ENCODE measurements around the gene NUDT12.
A peak's percentile ranks its signal among the peaks of the same experiment; 100 is the strongest.

Gene NUDT12

GRCh38 chr5:103562453-103563157 lies at the start of gene NUDT12:
TSS of gene NUDT12 (minus strand) at chr5:103562789. CDS start at chr5:103560248, 2,541 bp downstream.
- peak; percentile 92 for DNase-seq

GRCh38 chr5:103607346-103607745 lies 44.8 kb upstream of the NUDT12 start:
- no peak for DNase-seq

DNA sequence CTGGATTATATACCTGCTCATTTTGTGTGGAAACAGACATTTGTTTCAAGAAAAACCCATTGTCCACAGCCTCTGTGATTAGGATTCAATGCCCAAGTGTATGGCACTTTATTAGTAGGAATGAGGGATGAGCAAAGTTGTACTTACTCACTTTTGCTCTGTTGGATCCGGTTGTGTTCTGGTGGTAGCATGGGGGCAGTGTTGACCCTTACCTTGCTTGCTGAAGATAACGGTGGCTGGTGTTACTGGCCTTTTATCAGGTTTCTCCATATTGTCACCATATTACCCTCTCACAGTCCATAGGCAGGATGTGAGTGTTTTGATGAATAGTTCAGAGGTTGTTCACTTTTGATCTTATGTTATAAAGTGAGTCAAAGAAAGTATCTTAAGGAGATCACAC lies 42.7 kb upstream of the NUDT12 start:
- no peak for DNase-seq

DNA sequence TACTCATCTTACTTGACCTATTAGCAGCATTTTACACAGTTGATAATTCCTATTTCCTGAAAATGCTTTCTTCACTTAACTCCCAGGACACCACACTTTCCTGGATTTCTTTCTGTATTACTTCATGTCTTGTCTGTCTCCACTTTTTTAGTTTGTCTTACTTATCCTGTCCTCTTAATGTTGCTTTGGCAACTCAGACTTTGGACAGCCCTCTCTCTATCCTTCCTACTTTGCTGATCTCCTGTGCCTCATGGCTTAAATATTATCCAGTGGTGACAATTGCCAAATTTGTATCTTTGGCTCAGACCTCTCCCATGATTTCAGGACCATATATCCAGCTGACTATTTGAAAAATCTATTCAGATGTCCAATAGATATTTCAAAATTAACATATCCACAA lies 39.8 kb upstream of the NUDT12 start:
- DNase-seq: no peak

DNA sequence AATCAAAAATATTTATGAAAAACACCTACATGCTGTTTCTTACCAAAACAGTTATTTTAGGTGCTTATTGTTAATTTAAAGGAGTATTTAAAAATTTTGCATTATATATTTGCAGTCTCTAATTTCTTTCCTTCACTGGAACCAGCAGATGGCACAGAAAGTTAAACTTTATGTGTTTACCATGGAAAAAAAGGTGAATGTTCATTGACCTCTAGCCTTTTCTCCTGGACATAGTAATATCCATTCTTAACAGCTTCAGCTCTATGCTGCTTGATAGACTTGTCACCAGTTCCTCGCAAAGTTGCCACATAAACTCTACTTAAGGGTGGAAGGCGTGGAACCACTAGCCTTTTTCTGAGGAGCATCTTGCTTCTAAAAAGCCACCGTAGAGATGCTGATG lies 38.7 kb upstream of the NUDT12 start:
- no peak for DNase-seq

- DNase-seq: no peak
Observed at GRCh38 chr5:103600086-103600485, 37.5 kb upstream of the NUDT12 start.

DNA sequence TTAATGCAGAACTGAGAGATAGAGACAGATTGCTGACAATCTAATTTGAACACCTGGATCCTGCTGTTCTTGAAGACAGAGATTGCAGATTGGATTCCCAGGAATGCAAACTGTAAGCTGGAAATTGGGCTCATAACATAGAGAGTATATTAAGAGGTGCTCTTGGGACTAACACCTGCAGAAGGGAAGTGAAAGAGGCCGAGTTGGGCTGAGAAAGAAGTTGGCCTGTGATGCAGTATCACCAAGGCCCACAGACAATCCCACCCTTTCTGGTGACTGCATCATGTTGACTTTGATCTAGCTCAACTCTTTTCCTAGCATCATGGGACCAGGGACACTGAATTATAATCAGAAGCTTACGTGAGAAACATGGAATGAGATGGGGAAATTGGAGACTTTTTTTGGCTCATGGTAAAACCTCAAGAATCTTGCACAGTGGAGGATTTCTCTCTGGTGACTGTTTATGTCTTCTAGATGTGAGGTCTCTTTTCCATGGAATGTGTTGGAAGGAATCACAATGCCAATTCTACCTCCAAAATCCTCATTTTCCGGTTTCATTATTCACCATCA lies 36.5 kb upstream of the NUDT12 start:
- no peak for DNase-seq

DNA sequence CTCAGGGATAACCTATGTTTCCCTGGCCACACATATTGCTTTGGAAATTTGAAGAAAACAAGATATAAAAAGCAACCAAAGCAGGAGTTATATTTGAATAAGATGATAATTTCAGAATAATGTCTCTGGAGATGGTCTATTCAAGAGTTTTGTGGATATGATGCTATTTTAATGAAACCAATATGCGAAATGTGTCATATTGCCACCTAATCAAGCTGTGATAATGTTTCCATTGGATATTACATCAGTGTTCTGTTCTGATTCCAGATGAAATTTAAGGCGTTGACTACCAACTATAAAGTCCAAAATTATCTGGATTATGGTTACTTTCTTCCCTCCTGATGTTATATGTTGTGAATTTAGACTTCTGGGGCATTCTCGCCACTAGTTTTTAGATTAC lies 27.6 kb upstream of the NUDT12 start:
- DNase-seq: no peak

DNA sequence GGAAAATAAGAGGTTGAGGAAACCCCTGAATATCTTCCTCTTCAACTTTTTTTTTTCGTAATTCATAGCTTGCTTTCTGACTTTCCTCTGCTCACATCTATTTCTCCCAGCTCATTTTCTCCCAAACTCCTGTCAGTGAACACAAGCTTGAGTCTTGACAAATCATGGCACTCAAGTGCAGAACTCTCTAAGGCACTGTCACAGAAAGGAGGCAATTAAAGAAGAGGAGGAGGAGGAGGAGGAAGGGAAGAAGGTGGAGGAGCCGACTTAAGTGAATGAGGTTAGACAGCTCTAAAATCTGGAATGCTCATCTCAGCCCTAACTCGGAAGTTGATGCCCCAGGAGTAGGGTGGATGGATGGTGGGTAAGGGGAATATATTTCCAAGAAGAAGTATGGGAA lies 27.2 kb upstream of the NUDT12 start:
- DNase-seq: no peak

- DNase-seq: no peak
Observed at GRCh38 chr5:103589357-103589756, 26.8 kb upstream of the NUDT12 start.

DNA sequence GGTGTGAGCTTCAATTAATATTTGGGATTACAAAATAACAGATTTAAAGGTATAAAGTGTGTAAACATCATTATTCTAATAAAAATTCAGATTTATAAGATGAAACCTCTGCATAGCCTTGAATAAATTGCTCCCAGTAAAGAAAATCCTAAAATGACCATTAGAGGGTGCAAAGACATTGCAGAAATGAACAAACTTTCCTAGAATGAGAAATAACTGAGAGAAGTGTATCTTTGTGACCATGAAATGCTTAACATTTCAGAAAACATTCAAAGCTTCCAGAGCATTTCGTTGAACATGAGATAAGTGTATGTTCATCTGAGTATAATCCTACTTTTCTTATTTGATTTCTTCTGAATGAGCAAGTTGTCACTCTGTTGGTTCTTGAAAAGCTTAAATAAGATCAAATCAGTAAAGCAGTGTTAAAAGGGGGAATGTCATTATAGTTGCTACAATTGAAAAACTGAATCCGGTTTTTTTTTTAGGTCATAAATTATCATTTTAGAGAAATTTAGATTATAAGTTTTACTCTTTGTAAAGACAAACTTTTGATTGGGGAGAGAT lies 24.7 kb upstream of the NUDT12 start:
- DNase-seq: no peak

DNA sequence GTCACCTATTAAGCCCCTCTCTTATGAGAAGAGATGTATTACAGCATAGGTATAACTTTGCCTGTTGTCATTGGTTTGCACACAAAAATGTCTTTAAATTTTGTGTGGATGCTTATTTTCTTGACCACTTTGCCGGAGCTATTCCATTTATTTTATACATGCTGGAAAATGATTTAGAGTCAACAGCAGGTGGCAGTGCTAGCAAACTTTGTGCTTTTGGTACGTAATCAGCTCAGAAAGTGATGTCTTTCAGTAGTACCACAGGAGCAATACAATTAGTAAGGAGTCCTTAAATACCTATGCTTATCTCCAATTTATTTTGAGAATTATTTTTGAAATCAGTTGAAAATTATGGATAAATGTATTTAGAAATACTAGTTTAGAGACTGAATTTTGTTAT lies 19.8 kb upstream of the NUDT12 start:
- DNase-seq: no peak

DNA sequence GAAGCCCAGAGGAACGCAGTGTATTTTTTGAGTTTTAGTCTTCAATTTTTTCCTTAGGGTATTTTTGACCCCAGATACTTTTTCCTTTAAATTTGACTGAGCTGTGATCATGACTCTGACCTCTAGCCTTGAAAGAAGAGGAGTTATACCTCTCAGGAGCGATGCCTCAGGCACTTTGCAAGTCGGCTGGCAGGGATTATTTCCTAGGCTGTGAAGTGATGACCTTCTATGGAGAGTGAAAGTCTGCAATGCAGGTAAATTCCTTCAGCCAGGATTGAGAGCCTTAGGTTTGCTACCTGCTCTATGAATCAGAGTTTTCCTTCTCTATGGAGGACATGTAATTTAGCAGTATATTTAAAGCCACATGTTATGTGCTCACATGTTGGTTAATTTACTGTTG lies 10.8 kb upstream of the NUDT12 start:
- DNase-seq: peak; percentile 85

DNA sequence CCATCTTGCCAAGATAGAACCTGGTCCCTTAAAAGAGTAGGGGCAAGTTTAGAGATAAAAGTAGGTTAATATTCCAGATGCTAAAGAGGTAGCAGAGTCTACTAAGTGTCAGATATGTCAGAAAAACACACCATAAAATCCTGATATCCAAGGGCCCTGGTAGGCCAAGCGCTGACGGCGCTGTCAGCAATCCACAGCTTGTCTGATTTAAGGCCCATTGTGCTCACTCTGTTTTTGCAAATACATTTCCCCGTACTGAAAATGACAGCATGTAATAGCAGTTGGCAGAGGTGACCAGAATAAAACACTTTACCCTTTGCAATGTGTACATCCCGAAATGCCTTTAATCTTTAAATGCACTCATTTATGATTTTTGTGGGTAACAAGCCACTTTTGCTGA lies 9.9 kb upstream of the NUDT12 start:
- no peak for DNase-seq

DNA sequence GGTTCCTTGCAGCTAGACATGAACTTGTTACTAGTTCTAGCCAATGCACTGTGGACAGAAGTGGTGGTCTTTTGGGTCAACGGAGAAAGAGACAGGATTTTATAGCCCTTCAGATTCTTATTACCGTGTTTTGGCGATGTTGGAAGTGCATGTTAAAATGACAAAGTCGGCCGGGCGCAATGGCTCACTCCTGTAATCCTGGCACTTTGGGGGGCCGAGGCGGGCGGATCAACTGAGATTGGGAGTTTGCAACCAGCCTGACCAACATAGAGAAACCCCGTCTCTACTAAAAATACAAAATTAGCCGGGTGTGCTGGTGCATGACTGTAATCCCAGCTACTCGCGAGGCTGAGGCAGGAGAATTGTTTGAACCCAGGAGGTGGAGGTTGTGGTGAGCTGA lies 9.1 kb upstream of the NUDT12 start:
- no peak for DNase-seq

- no peak for DNase-seq
Observed at GRCh38 chr5:103569313-103570060, 6.9 kb upstream of the NUDT12 start.

DNA sequence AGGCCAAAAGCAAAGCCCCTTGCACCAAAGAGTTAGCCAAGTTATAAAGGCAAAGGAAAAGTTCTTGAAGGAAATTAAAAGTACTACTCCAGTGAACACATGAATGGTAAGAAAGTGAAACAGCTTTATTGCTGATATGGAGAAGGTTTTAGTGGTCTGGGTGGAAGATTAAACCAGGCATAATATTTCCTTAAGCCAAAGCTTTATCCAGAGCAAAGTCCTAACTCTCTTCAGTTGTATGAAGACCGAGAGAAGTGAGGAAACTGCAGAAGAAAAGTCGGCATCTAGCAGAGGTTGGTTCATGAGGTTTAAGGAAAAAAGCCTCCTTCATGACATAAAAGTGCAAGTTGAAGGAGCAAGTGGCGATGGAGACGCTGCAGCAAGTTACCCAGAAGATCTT lies 3.1 kb upstream of the NUDT12 start:
- DNase-seq: no peak

GRCh38 chr5:103561685-103562452 lies 720 bp downstream of the NUDT12 start:
- no peak for DNase-seq

DNA sequence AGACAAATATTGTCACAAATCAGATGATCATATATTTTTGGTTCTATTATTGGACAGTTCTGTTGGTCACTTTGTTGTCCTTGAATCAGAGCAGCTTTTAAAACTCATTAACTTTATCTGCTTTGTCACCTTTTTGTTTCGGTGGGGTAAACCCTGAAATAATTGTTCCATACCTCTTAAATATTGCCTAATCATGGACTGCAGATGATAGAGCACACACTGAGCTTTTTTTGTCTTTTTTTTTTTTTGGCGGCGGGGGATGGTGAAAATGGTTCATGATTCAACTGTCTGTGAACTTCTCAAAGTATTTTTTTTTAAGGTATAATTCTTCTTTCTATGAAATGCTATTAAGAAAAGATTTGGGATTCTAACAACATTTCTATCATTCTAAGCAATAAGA lies 1.8 kb downstream of the NUDT12 start:
- no peak for DNase-seq

GRCh38 chr5:103546858-103547257 lies 15.7 kb downstream of the NUDT12 start:
- DNase-seq: no peak

- DNase-seq: no peak
Observed at GRCh38 chr5:103542441-103542840, 20.1 kb downstream of the NUDT12 start.

- DNase-seq: no peak
Observed at GRCh38 chr5:103541569-103541968, 21.0 kb downstream of the NUDT12 start.

- no peak for DNase-seq
Observed at GRCh38 chr5:103541114-103541513, 21.5 kb downstream of the NUDT12 start.
